ENCODE results near the gene SHROOM3. TPM values are rescaled to one million over a fixed set of nuclear protein-coding genes. Genes with fewer than 3 reads are reported as not detected.

Gene SHROOM3
- total and polyA plus RNA-seq, 2 of the 13 experiments (the other 11 are each of a cell fraction or from before 2014, with no cell fraction given), result 0.01 TPM; not detected in 1

DNA sequence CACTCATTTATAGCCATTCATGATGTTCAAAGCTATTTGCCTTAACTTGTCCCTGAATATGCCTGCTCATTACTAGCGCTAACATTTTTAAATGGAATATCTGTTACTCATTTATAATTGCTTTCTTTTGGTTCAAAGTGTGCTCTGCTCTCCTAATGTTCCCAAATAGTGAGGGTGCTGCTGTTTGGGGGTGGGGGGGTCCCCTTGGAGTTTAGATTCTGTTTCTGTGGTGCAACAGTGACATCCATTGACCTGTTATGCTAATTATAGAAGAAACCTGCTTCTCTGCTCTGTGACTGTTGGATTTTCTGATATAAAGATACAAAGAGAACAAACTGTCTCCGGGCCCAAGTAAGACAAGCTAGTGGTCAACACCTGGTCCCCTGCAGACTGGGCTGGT, 222.4 kb downstream of the SHROOM3 start (continued):
- TF ChIP-seq ZNF558 (CRISPR knock-in tag; IDR thresholded peaks at IDR 0.05; ENCODE audit: borderline replicate concordance) (no peak), MLLT10 (CRISPR knock-in tag; IDR thresholded peaks at IDR 0.05) (no peak), ZNF615 (CRISPR knock-in tag; IDR thresholded peaks at IDR 0.05; ENCODE audit: borderline replicate concordance) (no peak), PRPF4 (IDR thresholded peaks at IDR 0.05; ENCODE audit: low read depth, low read length, poor library complexity, severe bottlenecking) (no peak)

DNA sequence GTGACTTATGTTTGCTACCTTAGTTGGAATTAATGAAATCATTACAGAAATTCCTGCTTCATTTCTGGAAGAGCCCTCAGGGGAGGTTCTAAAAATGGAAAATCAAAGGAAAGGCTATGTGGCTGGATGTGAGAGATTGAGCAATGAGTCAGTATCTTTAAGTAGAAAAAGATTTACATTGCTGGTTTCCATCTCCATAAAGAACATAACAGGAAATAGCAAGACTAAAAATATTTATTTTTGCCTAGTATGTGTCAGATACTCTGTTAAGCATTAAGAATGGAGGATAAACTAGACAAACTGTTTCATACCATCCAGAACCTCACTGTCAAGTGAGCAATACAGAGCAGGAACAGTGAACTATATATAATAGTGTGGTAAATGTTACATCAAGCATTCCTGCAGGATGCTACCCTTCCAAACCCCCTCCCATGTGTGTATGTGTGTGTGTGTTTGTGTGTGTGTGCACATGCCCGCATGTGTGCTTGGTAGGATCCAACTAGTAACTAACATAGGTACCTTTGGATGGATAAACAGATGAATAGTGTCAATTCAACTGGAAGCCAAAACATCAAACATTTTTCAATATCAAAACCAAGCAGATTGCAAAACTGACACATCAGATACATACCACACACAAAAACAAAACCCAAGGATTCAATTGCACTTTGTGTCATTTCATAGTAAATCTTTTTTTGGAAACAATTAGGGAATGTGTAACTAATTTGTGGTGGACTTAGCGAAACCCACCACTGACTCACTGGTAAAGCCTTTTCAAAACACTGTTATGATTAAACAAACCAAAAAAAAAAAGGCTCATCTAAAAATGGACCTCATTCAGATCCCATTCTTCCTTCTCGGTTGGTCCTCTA, 223.4 kb downstream of the SHROOM3 start:
- FAIRE-seq, result no peak
- no TSS peak for BruUV-seq (replicated peaks)
- 15% methylated on average over 3 of the region's 3 CpGs for WGBS (ENCODE audit: low lambda C conversion rate)

More for the DNA sequence above, 223.4 kb downstream of the SHROOM3 start:
- no peak for ATAC-seq
- ChIA-PET CTCF (ENCODE audit: low intra/inter-chr PET ratio, low total read pairs) (no interaction called here), POLR2A (no interaction called here)
- no peaks in the 10 kb centered on the region for H3K4me1 ChIP-seq (ENCODE audit: insufficient read depth, low read length)
- no peaks in the 10 kb centered on the region for H3K79me2 ChIP-seq (ENCODE audit: insufficient read depth, low read length)
- H4K20me1 ChIP-seq (ENCODE audit: insufficient read depth, low read length), result no peaks in the 10 kb centered on the region
- H3K27me3 ChIP-seq (ENCODE audit: control insufficient read depth in 1 of 2, insufficient read depth in 2 of 2, low read length in 2 of 2), result no peaks in the 10 kb centered on the region
- no peak overlapping the region for H3K9ac ChIP-seq (ENCODE audit: insufficient read depth, low read depth, low read length)
- H3K27ac ChIP-seq (ENCODE audit: extremely low read length, insufficient read depth, low read length), result no peak overlapping the region
- intact Hi-C loops (cut with micrococcal nuclease; ENCODE audit: unreplicated experiment) (no loop called here), in situ Hi-C loops (cut with HindIII; ENCODE audit: extremely low pct_ligation_motif_present, low pct_unique_long_range_greater_than_20kb) (no loop called here)
- no peak overlapping the region for H3K4me3 ChIP-seq (replicated peaks in 1 of 3; ENCODE audit: insufficient read depth in 1 of 3, low read depth in 2 of 3, low read length in 3 of 3)
- no peaks in the 10 kb centered on the region for H3K36me3 ChIP-seq (replicated peaks in 1 of 2; ENCODE audit: control insufficient read depth in 1 of 2, insufficient read depth in 2 of 2, low read length in 2 of 2)
- TF ChIP-seq SP4 (CRISPR knock-in tag; IDR thresholded peaks at IDR 0.05) (no peak), GATAD1 (CRISPR knock-in tag; IDR thresholded peaks at IDR 0.05) (no peak), CBX5 (CRISPR knock-in tag; IDR thresholded peaks at IDR 0.05; ENCODE audit: borderline replicate concordance) (no peak), ZNF749 (CRISPR knock-in tag; IDR thresholded peaks at IDR 0.05; ENCODE audit: borderline replicate concordance) (no peak), ZIK1 (CRISPR knock-in tag; IDR thresholded peaks at IDR 0.05; ENCODE audit: borderline replicate concordance, low read depth) (no peak)
- TF ChIP-seq, protein P1, sequence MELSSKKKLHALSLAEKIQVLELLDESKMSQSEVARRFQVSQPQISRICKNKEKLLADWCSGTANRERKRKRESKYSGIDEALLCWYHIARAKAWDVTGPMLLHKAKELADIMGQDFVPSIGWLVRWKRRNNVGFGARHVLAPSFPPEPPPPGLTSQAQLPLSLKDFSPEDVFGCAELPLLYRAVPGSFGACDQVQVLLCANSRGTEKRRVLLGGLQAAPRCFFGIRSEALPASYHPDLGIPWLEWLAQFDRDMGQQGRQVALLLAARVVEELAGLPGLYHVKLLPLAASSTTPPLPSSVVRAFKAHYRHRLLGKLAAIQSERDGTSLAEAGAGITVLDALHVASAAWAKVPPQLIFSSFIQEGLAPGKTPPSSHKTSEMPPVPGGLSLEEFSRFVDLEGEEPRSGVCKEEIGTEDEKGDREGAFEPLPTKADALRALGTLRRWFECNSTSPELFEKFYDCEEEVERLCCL (CRISPR knock-in tag; IDR thresholded peaks at IDR 0.05; ENCODE audit: borderline replicate concordance), result no peak
- H3K9me3 ChIP-seq (ENCODE audit: low read length), result no peaks in the 10 kb centered on the region
- H3K4me2 ChIP-seq (ENCODE audit: low read depth, low read length), result no peak overlapping the region
- no peak overlapping the region for H2AFZ ChIP-seq (ENCODE audit: low read length)
- DNase-seq (ENCODE audit: low spot score), result no peak

All from HepG2 (cell line).